ENCODE data around the gene LAYN.

DNA sequence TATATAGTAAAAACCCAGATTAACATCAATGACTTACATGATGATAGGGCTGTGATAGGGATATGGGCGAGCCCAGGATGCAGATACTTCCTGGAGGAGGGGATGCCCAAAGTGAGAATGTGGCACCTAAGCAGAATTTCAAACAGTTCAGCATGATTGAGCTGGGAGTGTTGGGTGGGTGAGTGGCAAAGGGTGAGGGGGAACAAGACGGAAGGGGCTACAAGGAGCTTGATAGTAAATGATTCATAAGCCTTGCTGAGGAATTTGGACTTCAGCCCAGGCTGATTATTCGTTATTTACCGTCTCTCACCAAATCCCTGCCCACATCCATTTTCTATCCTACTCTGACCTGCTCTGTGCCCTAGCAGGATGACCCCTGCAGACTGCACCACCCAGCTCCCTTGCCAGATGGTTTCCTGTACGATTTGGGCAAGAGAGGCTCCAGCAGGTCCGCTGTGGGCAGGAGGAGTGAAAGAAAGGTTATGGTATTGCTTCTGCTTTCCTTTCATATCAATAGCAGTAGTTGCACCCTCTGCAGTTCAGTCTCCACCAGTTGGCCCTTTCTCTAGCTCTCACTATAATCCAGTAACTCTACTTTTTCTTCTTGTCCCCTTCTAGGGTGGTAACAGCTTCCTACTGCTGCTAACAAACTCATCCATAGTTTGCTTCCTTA is 31.4 kb downstream of the LAYN start:
- TF ChIP-seq POLR2AphosphoS5 (IDR thresholded peaks at IDR 0.05; ENCODE audit: low read depth, low read length) (no peak), TAF1 (IDR thresholded peaks at IDR 0.05; ENCODE audit: borderline replicate concordance, low read depth, low read length) (no peak), POLR2A (IDR thresholded peaks at IDR 0.05; ENCODE audit: low read depth, low read length) (no peak)
